C4-2B (cell line): ENCODE results near the gene MYO9B.
A peak's percentile ranks its signal among the peaks of the same experiment; 100 is the strongest.

Source experiments
- H3K27ac ChIP-seq: fragments of 450-650 bp; 2 replicates; pipeline ENCODE4 v1.5.1; 2017
- CTCF ChIP-seq: fragments of 450-650 bp; conservative IDR thresholded peaks from 2 replicates; pipeline ENCODE4 v1.5.1; 2017; ENCODE audit warnings: mild to moderate bottlenecking
- ZFX ChIP-seq: fragments of 450-650 bp; IDR thresholded peaks from 2 replicates; pipeline ENCODE4 v1.6.1; 2017

Gene MYO9B

GRCh38 chr19:17216058-17216670, 140.6 kb downstream of the MYO9B start:
- H3K27ac ChIP-seq, result peak overlapping the region; percentile 80
- no peak for TF ChIP-seq CTCF
- no peak for TF ChIP-seq ZFX

GRCh38 chr19:17219286-17219685, 143.7 kb downstream of the MYO9B start:
- H3K27ac ChIP-seq, result no peak overlapping the region
- TF ChIP-seq CTCF, result no peak
- no peak for TF ChIP-seq ZFX

- TF ChIP-seq CTCF (no peak), ZFX (no peak)
- H3K27ac ChIP-seq, result no peak overlapping the region
Measured at GRCh38 chr19:17220207-17220758, 144.7 kb downstream of the MYO9B start.

GRCh38 chr19:17225053-17225452, 149.5 kb downstream of the MYO9B start:
- TF ChIP-seq ZFX (no peak), CTCF (no peak)
- H3K27ac ChIP-seq, result peak overlapping the region; percentile 83; the same call in 1 of the 2 replicates

- TF ChIP-seq ZFX, result no peak
- no peak for TF ChIP-seq CTCF
- peak within 1 kb of the TSS; percentile 83 for H3K27ac ChIP-seq
Measured at GRCh38 chr19:17226002-17226933, 150.7 kb downstream of the MYO9B start, which contains the start of gene OCEL1. Gene OCEL1 (plus strand): TSS chr19:17226226. CDS start chr19:17226248, 22 bp downstream.

GRCh38 chr19:17227798-17228367, 152.3 kb downstream of the MYO9B start:
- no peak for TF ChIP-seq CTCF
- TF ChIP-seq ZFX, result no peak
- no peak overlapping the region for H3K27ac ChIP-seq

GRCh38 chr19:17229890-17230289, 154.3 kb downstream of the MYO9B start:
- H3K27ac ChIP-seq, result no peak overlapping the region
- TF ChIP-seq CTCF (no peak), ZFX (no peak)
